IMR-90 (cell line): Measurements from ENCODE around the gene ZNF593OS. TPM values are rescaled to one million over a fixed set of nuclear protein-coding genes. Genes with fewer than 3 reads are reported as not detected.

Experiments
- ATAC-seq: fragments of 200-7000 bp; cut with Tn5 transposase; 2 replicates; pipeline ENCODE4 v1.9.1; 2020; ENCODE audit warnings: low read depth, mild to moderate bottlenecking, moderate library complexity
- BruUV-seq: library from RNA; stranded (reverse); fragments of 400-500 nt; replicated peaks from 2 replicates; lab custom pipeline; 2021; lab: Mats Ljungman, UMichigan
- CTCF ChIA-PET: fragments of 300-600 bp; formaldehyde crosslinking; extraction: SDS; loops from one replicate; lab custom pipeline; 2021; ENCODE audit warnings: antibody characterized with exemption; lab: Yijun Ruan, JAX
- POLR2A ChIA-PET: fragments of 300-600 bp; sonication (Branson Sonifier 250); formaldehyde crosslinking; loops from one replicate; lab custom pipeline; 2022; ENCODE audit warnings: antibody characterized with exemption; ENCODE audit not compliant: unreplicated experiment; lab: Charles Lee
- DNase-seq: peaks from one replicate; pipeline ENCODE4 v3.0.0; 2013
- H2AFZ ChIP-seq: replicated peaks from 2 replicates; pipeline ENCODE3; 2013; ENCODE audit warnings: low read length, mild to moderate bottlenecking; ENCODE audit not compliant: poor library complexity
- H2AK5ac ChIP-seq: 2 replicates; pipeline ENCODE4 v1.6.1; 2013; ENCODE audit warnings: low read depth, low read length, inconsistent platforms
- H2AK9ac ChIP-seq: replicated peaks from 2 replicates; pipeline ENCODE3; 2013; ENCODE audit warnings: mild to moderate bottlenecking, low read depth, low read length, moderate library complexity; ENCODE audit not compliant: poor library complexity
- H2BK120ac ChIP-seq: 2 replicates; pipeline ENCODE4 v1.6.1; 2013; ENCODE audit warnings: low read depth, low read length, inconsistent platforms
- H2BK15ac ChIP-seq: 3 replicates; pipeline ENCODE4 v1.6.1; 2013; ENCODE audit warnings: low read depth, low read length, inconsistent platforms
- H2BK20ac ChIP-seq: 2 replicates; pipeline ENCODE4 v1.6.1; 2013; ENCODE audit warnings: low read depth, mild to moderate bottlenecking, inconsistent platforms, low read length, moderate library complexity
- H2BK5ac ChIP-seq: 2 replicates; pipeline ENCODE4 v1.6.1; 2013; ENCODE audit warnings: mild to moderate bottlenecking, low read depth, low read length, inconsistent platforms; ENCODE audit not compliant: poor library complexity, severe bottlenecking
- H3K14ac ChIP-seq: replicated peaks from 2 replicates; pipeline ENCODE4 v1.6.1; 2013; ENCODE audit warnings: low read depth, low read length, inconsistent platforms
- H3K18ac ChIP-seq: 2 replicates; pipeline ENCODE4 v1.6.1; 2013; ENCODE audit warnings: low read depth, low read length, control low read depth
- H3K23ac ChIP-seq: 2 replicates; pipeline ENCODE4 v1.6.1; 2013; ENCODE audit warnings: low read depth, low read length, inconsistent platforms
- H3K27ac ChIP-seq: 2 replicates; pipeline ENCODE4 v1.5.1; 2013; ENCODE audit warnings: mild to moderate bottlenecking, control low read depth, low read length; ENCODE audit not compliant: insufficient read depth
- H3K27me3 ChIP-seq: 2 replicates; pipeline ENCODE4 v1.6.1; 2013; ENCODE audit warnings: low read length; ENCODE audit not compliant: control insufficient read depth, insufficient read depth
- H3K36me3 ChIP-seq: 2 replicates; pipeline ENCODE4 v1.6.1; 2013; ENCODE audit warnings: low read length, mixed read lengths; ENCODE audit not compliant: control insufficient read depth, insufficient read depth
- H3K4ac ChIP-seq: 2 replicates; pipeline ENCODE4 v1.6.1; 2013; ENCODE audit warnings: low read depth, low read length, inconsistent platforms
- H3K4me1 ChIP-seq: 2 replicates; pipeline ENCODE4 v1.6.1; 2013; ENCODE audit warnings: low read length, mixed read lengths; ENCODE audit not compliant: control insufficient read depth, insufficient read depth
- H3K4me2 ChIP-seq: 2 replicates; pipeline ENCODE4 v1.6.1; 2013; ENCODE audit warnings: low read depth, mild to moderate bottlenecking, control low read depth, low read length, moderate library complexity
- H3K4me3 ChIP-seq: 2 replicates; pipeline ENCODE4 v1.5.1; 2013; ENCODE audit warnings: low read depth, mild to moderate bottlenecking, control low read depth, low read length, moderate library complexity; ENCODE audit not compliant: insufficient read depth
- H3K56ac ChIP-seq: 2 replicates; pipeline ENCODE4 v1.6.1; 2013; ENCODE audit warnings: low read length, inconsistent platforms; ENCODE audit not compliant: insufficient read depth; ENCODE audit errors: extremely low read depth
- H3K79me1 ChIP-seq, 2 experiments: 2 replicates each; pipeline ENCODE4 v1.6.1; 2013; ENCODE audit warnings: low read length in 2 of 2, inconsistent platforms in 1 of 2, low read depth in 1 of 2
- H3K9ac ChIP-seq: 2 replicates; pipeline ENCODE4 v1.6.1; 2013; ENCODE audit warnings: low read depth, low read length, control low read depth
- H3K9me1 ChIP-seq: 2 replicates; pipeline ENCODE4 v1.6.1; 2013; ENCODE audit warnings: low read length, inconsistent platforms; ENCODE audit not compliant: insufficient read depth
- H3K9me3 ChIP-seq: 2 replicates; pipeline ENCODE4 v1.6.1; 2013; ENCODE audit warnings: low read length; ENCODE audit not compliant: control insufficient read depth, insufficient read depth
- H4K20me1 ChIP-seq: 2 replicates; pipeline ENCODE4 v1.6.1; 2013; ENCODE audit warnings: low read length, inconsistent platforms; ENCODE audit not compliant: insufficient read depth
- H4K5ac ChIP-seq: 2 replicates; pipeline ENCODE4 v1.6.1; 2013; ENCODE audit warnings: mild to moderate bottlenecking, low read depth, low read length, control low read depth
- H4K8ac ChIP-seq, 2 experiments: 2 replicates each; pipeline ENCODE4 v1.6.1; 2013; ENCODE audit warnings: low read depth in 2 of 2, low read length in 2 of 2, control low read depth in 1 of 2, inconsistent platforms in 1 of 2
- H4K91ac ChIP-seq: 2 replicates; pipeline ENCODE4 v1.6.1; 2013; ENCODE audit warnings: low read depth, low read length, inconsistent platforms; ENCODE audit not compliant: insufficient read depth
- CEBPB ChIP-seq: IDR thresholded peaks from 2 replicates; pipeline ENCODE4 v1.6.1; 2012; ENCODE audit warnings: low read depth, low read length, improper control_type of control experiment
- CHD1 ChIP-seq: IDR thresholded peaks from 2 replicates; pipeline ENCODE4 v1.6.1; 2012; ENCODE audit warnings: low read depth, low read length, improper control_type of control experiment
- CTCF ChIP-seq: conservative IDR thresholded peaks from 2 replicates; pipeline ENCODE4 v1.5.1; 2012; ENCODE audit warnings: mild to moderate bottlenecking, low read depth, low read length, improper control_type of control experiment
- FOS ChIP-seq: fragments of 150-350 bp; IDR thresholded peaks from 2 replicates; pipeline ENCODE4 v1.6.1; 2016; ENCODE audit warnings: low read depth, low read length
- MAFK ChIP-seq: IDR thresholded peaks from 2 replicates; pipeline ENCODE4 v1.6.1; 2012; ENCODE audit warnings: low read depth, low read length, improper control_type of control experiment
- MAZ ChIP-seq: IDR thresholded peaks from 2 replicates; pipeline ENCODE4 v1.6.1; 2012; ENCODE audit warnings: low read depth, mild to moderate bottlenecking, low read length, improper control_type of control experiment, moderate library complexity, borderline replicate concordance
- MXI1 ChIP-seq: IDR thresholded peaks from 2 replicates; pipeline ENCODE4 v1.6.1; 2012; ENCODE audit warnings: low read depth, mild to moderate bottlenecking, low read length, moderate library complexity, borderline replicate concordance
- NFE2L2 ChIP-seq: fragments of 150-350 bp; IDR thresholded peaks from 2 replicates; pipeline ENCODE4 v1.6.1; 2016; ENCODE audit warnings: low read depth, mild to moderate bottlenecking, low read length
- POLR2A ChIP-seq: IDR thresholded peaks from 2 replicates; pipeline ENCODE4 v1.6.1; 2012; ENCODE audit warnings: mild to moderate bottlenecking, low read depth, low read length
- RAD21 ChIP-seq: IDR thresholded peaks from 2 replicates; pipeline ENCODE4 v1.6.1; 2012; ENCODE audit warnings: low read length, improper control_type of control experiment
- RFX5 ChIP-seq: IDR thresholded peaks from 2 replicates; pipeline ENCODE4 v1.8.0; 2012; ENCODE audit warnings: low read depth, mild to moderate bottlenecking, low read length, moderate library complexity
- SMC3 ChIP-seq: fragments of 150-350 bp; IDR thresholded peaks from 2 replicates; pipeline ENCODE4 v1.6.1; 2016; ENCODE audit warnings: low read depth, mild to moderate bottlenecking, antibody characterized with exemption, low read length, moderate library complexity
- USF2 ChIP-seq: fragments of 150-350 bp; IDR thresholded peaks from 2 replicates; pipeline ENCODE4 v1.6.1; 2017; ENCODE audit warnings: mild to moderate bottlenecking, antibody characterized with exemption, low read length, low read depth
- WGBS, 2 experiments: methylation state at CpG; one replicate each; pipeline versions ENCODE4 v1.1.5 to v1.1.7; 2013; ENCODE audit warnings: missing lambda C conversion rate in 2 of 2; ENCODE audit not compliant: insufficient read length in 1 of 2; ENCODE audit errors: extremely low coverage in 2 of 2; 5-methylcytosine and 5-hydroxymethylcytosine counted together
- dilution Hi-C: fragments of 300-500 bp; cut with HindIII; formaldehyde crosslinking; loops from one replicate; pipeline ENCODE4 v1.14.3; 2018; ENCODE audit warnings: low sequenced_read_pairs; ENCODE audit not compliant: unreplicated experiment
- in situ Hi-C: fragments of 300-500 bp; cut with MboI; formaldehyde crosslinking; loops from 3 replicates; pipeline ENCODE4 v1.14.3; 2019; ENCODE audit warnings: low sequenced_read_pairs, inconsistent platforms, mixed read lengths
- intact Hi-C: fragments of 100-400 bp; cut with micrococcal nuclease; formaldehyde crosslinking; loops from 2 replicates; pipeline ENCODE4 v1.10.0; 2022
- polyA plus RNA-seq, 3 experiments: library from polyadenylated mRNA; depleted of rRNA; stranded (reverse); fragments of >200 nt; gene quantifications; 2 replicates each; pipeline ENCODE4 v1.2.3, GENCODE V29; 2012; ENCODE audit warnings: low replicate concordance in 1 of 3
- total RNA-seq: library from RNA; depleted of rRNA; stranded (reverse); fragments of >200 nt; gene quantifications from 2 replicates; pipeline ENCODE4 v1.2.3, GENCODE V29; 2012
- TF ChIP-seq, protein P1 (sequence below): fragments of 150-350 bp; IDR thresholded peaks from 2 replicates; pipeline ENCODE4 v1.6.1; 2016; ENCODE audit warnings: low read depth, mild to moderate bottlenecking, low read length, moderate library complexity, borderline replicate concordance

The ZNF593OS gene
- total and polyA plus RNA-seq, 2 of the 4 experiments (the other 2 are of a cell fraction) = not detected

GRCh38 chr1:26129778-26130177, 41.9 kb downstream of the ZNF593OS start:
- Histone ChIP-seq H3K27me3 (peaks cover 11% of the 10 kb centered on the region), H3K4me3 (no peak overlapping the region), H4K20me1 (no peaks in the 10 kb centered on the region), H3K9me3 (no peaks in the 10 kb centered on the region), H2AFZ (no peak overlapping the region), H3K4me1 (0 out of 2 replicates have a peak, but pooled peaks cover 1% of the 10 kb centered on the region), H3K18ac (no peak overlapping the region), H4K8ac (no peak overlapping the region), H4K5ac (no peak overlapping the region), H3K79me1 (no peaks in the 10 kb centered on the region), H4K91ac (no peak overlapping the region), H3K9ac (no peak overlapping the region), H3K9me1 (no peaks in the 10 kb centered on the region), H3K4ac (no peak overlapping the region), H2AK5ac (no peak overlapping the region), H3K27ac (no peak overlapping the region), H2AK9ac (no peak overlapping the region), H3K14ac (no peak overlapping the region), H3K36me3 (no peaks in the 10 kb centered on the region), H3K56ac (no peak overlapping the region), H3K23ac (no peak overlapping the region), H2BK5ac (no peak overlapping the region), H2BK15ac (no peak overlapping the region), H2BK120ac (no peak overlapping the region), H2BK20ac (no peak overlapping the region), H3K4me2 (no peak overlapping the region)
- dilution Hi-C loops = no loop called here
- no peak for DNase-seq
- ATAC-seq = no peak
- intact Hi-C loops = no loop called here
- in situ Hi-C loops = no loop called here
- no CpG with 5 or more reads among the region's 4 CpGs for WGBS, 2 experiments
- BruUV-seq = no TSS peak
- POLR2A ChIA-PET = no interaction called here
- no peak for TF ChIP-seq CHD1
- no peak for TF ChIP-seq RAD21
- no peak for TF ChIP-seq FOS
- no peak for TF ChIP-seq MAZ
- TF ChIP-seq CEBPB = no peak
- TF ChIP-seq MXI1 = no peak
- TF ChIP-seq, protein P1, sequence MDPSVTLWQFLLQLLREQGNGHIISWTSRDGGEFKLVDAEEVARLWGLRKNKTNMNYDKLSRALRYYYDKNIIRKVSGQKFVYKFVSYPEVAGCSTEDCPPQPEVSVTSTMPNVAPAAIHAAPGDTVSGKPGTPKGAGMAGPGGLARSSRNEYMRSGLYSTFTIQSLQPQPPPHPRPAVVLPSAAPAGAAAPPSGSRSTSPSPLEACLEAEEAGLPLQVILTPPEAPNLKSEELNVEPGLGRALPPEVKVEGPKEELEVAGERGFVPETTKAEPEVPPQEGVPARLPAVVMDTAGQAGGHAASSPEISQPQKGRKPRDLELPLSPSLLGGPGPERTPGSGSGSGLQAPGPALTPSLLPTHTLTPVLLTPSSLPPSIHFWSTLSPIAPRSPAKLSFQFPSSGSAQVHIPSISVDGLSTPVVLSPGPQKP = no peak
- no peak for TF ChIP-seq RFX5
- no peak for TF ChIP-seq CTCF
- TF ChIP-seq USF2 = no peak
- TF ChIP-seq SMC3 = no peak
- TF ChIP-seq POLR2A = no peak
- TF ChIP-seq MAFK = no peak
- no peak for TF ChIP-seq NFE2L2
- CTCF ChIA-PET = interaction anchor here (1.1 to 1.3 kb wide), 2 partner anchors 16 to 94 kb away, joined by 4 read pairs; no protein-coding TSS in a partner anchor
